GM21367 (cell line): ENCODE measurements around the gene PRG3.
A peak's percentile ranks its signal among the peaks of the same experiment; 100 is the strongest.
"Not testable (repeated sequence)": the region's sequence is repeated elsewhere in the genome, so short reads cannot be mapped to it uniquely, and the experiment has no call there.

Source experiments
- ATAC-seq: cut with Tn5 transposase; IDR thresholded peaks from one replicate; pipeline ENCODE4 v1.9.1; 2021; ENCODE audit not compliant: unreplicated experiment

Gene PRG3

GRCh38 chr11:57409321-57410100 lies 28.6 kb upstream of the PRG3 start:
- ATAC-seq = no peak

- ATAC-seq = no peak
These were observed 27.8 kb upstream of the PRG3 start for GRCh38 chr11:57408771-57409170.

- ATAC-seq = no peak
These were observed 27.1 kb upstream of the PRG3 start for GRCh38 chr11:57407941-57408475.

DNA sequence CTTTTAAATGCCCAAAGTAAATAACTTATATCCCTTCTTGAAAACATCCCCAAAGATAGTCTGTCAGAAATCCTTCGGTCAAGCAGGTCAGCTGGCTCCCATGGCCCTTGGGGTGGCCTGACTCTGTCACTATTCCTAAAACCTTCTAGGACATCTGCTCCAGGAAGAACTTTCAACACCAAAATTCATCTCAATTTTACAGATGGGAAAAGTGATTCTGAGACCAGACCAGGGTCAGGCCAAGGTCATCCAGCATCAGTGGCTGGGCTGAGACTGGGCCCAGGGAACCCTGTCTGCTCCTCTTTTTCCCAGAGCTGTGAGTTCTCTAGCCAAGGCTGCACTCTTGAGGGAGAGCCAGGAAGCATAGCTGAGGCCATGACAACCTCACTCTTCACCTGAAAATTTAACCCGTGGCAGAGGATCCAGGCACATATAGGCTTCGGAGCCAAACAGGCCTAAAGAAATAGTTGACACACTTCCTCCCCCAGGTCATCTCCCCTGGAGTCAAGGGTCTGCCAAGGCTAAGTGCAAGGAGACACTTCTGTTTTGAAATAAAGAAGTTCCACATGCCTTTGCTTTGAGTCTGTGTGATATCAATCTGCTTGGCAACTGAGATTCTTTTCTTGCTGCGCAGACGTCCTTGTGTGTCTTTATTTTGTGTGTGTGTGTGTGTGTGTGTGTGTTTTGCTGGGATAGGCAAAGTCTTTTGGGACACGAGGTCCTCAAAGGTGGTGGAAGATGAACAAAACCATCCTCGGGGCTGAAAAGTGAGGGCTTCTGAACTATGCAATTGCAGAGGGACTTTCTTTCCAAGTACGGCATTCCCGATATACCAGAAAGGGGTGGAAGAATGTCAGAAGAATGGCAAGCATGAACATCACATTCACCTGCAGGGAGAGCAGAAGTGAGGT lies 26.3 kb upstream of the PRG3 start:
- no peak for ATAC-seq

DNA sequence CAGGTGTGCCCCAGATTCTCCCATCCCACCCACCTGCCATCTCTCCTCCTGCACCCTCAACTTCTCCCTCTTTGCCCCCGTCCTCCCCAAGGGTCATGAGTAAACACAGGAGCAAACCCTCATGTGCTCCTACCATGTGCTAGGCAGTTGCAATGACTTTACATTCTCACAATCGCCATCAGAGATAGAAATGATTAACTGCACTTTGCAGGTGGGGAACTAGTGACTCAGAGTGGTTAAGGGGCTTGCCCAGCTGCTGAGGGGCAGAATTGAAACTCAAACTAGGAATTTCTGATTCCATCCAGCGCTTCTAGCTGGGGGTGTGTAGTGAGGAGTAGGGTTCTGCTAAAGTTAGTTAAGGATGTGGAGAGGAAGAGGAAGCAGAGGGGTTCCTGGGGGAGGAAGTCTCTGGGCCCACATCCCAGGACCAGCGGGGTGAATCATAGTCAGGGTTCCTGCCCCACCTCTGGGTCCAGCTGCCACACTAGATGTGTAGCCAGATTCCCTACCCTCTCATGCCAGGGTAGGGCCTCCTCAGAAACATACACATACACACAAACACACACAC lies 25.5 kb upstream of the PRG3 start:
- ATAC-seq = peak; percentile 64

DNA sequence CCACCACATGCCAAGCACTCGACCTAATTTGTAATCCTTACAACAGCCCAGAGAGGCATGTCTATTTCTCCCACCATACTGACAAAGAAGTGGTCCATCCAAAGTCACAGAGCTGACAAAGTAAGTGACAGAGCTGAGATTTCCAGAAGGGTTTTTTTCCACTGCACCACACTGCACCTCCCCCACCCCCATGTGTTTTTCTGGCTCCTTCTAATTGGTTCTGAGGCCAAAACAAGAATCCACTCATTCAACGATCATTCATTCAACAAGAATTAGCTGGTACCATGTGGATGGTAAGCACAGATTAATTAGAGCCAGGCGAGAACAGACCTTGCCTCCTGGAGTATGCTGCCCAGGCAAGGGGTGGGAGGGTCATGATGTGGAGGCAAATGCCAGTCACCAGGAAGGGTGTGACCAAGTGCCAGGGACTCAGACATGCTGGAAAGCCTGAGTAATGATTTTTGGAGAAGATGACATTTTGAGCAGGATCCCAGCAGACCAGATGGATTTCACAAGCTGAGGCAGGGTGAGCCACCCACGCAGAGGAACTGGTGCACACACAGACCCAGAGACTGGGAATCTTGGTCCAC lies 24.4 kb upstream of the PRG3 start:
- ATAC-seq = no peak

DNA sequence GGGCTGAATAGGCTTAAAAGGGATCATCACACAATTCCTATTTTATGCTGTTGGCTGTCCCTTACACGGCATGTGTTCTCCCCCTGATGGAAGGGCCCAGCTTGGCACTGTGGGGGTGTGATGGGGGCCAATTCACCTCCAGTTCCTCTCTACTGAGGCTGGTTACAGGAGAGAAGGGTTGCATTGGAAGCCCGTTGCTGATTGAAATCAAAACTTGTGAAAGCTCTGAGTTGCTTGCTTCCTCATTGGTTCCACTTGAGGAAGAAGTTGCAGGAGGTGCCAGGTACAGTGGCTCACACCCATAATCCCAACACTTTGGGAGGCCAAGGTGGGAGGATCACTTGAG lies 22.8 kb upstream of the PRG3 start:
- no peak for ATAC-seq

GRCh38 chr11:57403003-57403801 lies 22.3 kb upstream of the PRG3 start:
- ATAC-seq = not testable (repeated sequence)

DNA sequence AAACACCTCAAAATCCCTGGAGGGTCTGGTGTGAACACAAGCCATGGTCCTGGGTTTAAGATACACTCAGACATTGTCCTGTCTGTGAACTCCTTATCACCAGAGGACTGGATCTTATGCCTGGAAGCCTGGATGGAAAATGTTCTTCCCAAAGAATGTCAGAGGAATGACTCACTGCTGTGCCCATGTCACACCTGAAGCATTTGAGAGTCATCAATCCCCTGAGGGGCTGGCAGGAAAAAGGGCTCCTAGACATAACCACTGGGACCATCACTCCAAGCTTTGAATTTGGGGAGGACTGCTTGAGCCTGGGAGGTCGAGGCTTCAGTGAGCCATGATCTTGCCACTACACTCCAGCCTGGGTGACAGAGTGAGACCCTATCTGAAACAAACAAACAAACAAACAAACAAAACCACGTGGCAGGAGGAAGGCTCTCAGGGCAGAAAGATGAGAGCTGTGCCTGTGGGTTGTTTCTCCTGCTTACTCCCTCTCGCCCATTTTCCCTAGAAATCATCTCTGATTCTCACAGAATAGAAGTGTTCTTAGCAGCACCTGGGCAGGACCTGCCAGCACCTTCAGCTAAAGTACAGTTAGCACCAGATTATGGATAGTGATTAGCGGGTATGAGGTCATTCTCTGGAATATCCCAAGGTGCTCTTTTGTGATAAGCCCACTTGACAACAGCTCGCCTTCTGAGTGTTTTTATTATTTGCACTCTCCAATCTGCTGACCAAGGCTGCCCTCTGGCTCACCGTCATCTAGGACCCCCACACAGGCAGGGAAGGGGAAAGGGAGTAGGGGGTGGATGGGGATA lies 21.4 kb upstream of the PRG3 start:
- no peak for ATAC-seq

DNA sequence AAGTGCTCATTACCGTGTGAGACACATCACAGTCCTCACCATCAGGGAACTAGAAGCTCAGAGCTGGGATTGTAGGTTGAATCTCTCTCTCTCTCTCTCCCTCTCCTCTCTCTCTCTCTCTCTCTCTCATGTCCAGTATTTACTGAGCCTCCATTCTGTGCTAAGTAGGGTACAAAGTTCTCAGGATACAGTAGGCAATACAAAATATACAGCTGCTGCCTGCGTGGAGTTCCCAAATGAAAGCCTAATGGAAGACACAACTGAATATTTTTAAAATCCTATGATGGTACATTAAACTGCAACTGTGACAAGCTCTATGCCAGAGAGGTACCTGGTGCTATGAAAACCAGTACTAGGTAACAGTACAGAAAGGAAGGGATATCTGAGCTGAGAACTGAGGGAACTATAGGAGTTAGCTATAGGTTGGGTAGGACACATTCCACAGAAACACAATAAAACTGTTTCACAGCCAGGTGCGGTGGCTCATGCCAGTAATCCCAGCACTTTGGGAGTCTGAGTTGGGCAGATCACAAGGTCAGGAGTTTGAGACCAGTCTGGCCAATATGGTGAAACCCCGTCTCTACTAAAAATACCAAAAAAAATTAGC lies 19.1 kb upstream of the PRG3 start:
- no peak for ATAC-seq

DNA sequence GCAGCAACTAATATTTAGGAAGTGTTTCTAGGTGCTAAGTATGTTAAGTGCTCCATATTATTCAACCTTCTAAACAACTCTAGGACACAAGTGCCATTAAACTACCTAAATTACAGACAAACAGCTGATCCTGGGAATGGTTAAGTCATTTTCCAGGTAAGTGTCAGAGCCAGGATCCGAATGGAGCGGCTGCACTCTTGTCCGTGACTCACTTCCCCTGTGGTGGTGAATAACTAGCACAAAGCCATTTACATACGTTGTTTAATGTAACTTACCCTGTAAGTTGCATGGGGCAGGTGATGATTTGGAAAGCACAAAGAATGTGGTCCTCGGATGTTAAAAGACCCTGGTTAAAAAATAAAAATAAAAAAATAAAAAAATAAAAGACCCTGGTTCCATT lies 18.3 kb upstream of the PRG3 start:
- ATAC-seq = no peak

DNA sequence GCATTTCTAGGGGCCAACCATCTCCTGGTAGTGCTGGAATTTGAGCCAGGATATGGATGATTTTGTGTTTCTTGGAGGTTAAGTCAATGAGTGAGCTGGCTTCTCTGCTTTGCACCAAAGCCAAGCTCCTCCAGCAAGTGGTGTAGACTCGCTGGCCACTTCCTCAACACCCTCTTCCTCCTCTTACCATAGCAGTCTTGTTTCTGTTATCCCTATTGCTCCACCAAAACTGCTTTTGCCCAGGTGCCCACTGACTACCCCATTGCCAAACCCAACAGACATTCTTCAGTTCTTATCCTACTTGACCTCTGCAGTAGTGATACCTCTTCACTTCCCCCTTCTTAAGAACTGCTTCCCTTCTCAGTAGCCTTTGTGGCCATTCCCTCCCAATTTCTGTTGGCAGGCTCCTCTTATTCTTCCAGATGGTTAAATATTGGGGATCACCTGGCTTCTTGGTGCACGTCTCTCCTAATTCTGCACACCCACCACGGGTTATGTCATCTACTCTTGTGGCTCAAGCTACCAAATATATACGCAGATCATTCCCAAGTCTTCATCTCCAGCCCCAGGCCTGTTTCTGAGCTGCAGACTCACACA lies 16.5 kb upstream of the PRG3 start:
- ATAC-seq = no peak

GRCh38 chr11:57396744-57397143 lies 15.8 kb upstream of the PRG3 start:
- no peak for ATAC-seq

- ATAC-seq = no peak
These were observed 15.1 kb upstream of the PRG3 start for GRCh38 chr11:57395905-57396623.

- ATAC-seq = no peak
These were observed 13.4 kb upstream of the PRG3 start for GRCh38 chr11:57394203-57394965.

DNA sequence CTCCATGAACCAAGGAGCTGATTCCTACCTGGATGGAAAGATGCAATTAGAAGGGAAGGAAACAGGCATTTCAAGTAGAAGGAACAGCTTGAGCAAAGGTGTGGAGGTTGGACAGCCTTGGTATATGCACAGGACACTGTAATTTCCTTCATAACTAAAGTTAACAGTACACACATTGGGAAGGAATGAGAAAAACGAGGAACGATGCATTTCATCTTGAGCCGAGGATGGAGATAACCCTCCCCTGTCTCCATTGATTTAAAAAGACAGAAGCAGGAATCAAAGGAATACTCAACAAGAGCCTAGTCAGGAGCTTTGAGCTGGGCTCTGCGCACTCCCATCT lies 11.8 kb upstream of the PRG3 start:
- ATAC-seq = no peak

DNA sequence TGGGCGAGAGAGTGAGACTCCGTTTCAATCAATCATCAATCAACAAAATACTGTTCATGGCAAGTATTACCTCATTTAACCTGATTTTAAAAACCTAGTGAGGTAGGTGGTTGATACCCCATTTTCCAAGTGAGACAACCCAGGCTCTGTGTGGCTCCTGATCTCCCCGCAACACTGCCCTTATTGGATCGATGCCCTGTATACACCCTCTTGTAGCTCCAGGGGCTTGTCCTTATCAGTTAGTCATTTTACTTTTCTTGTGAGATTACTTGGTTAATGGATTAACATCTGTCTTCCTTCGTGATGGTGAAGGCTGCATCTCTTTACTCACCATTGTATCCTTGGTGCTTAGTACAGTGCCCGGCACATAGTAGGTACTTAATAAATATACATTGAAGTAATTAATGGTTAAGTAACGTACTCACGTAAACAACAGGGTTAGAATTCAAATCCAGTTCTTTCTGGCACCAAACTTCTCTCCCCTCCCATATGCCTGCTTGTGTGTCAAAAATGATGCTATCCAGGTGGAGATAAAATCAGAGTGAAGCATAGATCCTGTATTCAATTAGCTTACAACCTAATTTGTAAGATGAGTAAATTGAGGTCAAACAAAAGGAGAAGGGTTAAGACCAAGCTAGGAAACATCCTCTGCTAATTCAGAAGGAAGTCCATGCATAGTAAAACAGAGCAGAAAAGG lies 11.3 kb upstream of the PRG3 start:
- ATAC-seq = no peak
